NCI-H1694 (cell line): ENCODE results near the gene TTC23L.

Experiments used
- DNase-seq: peaks from one replicate; lab custom pipeline; 2025; lab: John Stamatoyannopoulos, UW

The TTC23L gene

DNA sequence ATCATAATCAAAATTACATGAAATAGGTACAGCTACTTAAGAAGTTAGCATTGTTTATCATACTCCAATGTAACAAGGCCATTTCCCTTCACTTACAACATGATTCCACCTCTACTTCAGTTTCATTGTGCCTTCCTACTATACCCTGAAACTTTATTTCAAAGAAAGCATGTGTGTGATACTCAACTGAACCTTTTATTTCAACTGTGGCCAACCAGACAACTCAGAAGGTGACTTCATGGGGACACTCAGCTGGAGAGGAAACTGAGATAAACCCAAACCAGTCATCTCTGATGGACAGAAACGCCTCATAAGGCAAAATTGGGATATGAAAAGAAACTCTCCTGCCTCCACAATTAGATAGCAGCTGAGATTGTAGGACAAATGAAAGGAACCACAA is 5.9 kb upstream of the TTC23L start:
- no peak for DNase-seq

DNA sequence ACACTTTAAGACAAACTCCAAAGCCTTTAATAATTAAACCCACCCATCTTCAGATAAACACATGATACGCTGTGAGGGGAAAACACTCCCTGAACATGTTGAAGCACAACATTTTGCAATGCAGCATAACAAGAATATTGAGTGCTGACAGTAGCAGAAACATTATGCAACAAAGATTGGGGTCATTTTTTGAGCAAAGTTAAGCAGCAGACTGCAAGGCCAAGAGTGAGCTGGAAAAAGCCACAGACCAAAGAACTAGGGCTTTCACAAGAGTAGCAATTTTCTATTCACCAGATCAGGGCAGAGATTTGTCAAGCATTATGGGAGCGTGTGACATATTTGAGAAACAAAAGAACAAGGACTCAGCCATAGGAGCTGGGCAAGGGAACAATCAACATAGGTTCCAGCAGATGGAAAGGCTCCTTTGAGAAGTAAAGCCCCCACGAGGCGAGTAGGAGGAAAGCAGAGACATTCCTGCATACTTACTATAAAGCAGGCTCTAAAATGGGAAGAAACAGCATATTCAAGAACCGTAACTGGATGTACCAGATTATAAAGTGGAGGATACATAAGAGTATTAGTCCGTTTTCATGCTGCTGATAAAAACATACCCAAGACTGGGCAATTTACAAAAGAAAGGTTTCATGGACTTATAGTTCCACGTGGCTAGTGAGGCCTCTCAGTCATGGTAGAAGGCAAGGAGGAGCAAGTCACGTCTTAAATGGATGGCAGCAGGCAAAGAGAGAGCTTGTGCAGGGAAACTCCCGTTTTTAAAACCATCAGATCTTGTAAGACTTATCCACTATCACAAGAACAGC is 4.8 kb upstream of the TTC23L start:
- DNase-seq, result no peak

DNA sequence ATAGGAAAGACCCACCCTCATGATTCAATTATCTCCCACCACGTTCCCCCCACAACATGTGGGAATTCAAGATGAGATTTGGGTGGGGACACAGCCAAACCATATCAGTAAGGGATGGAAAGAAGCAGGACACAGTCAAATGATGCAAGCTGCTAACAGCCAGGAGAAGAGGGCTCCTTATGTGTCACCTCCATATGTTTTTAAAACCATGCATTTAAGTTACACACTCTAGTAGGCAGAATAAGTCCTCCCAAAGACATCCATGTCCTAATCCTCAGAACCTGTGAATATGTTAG is 4.2 kb upstream of the TTC23L start:
- no peak for DNase-seq

DNA sequence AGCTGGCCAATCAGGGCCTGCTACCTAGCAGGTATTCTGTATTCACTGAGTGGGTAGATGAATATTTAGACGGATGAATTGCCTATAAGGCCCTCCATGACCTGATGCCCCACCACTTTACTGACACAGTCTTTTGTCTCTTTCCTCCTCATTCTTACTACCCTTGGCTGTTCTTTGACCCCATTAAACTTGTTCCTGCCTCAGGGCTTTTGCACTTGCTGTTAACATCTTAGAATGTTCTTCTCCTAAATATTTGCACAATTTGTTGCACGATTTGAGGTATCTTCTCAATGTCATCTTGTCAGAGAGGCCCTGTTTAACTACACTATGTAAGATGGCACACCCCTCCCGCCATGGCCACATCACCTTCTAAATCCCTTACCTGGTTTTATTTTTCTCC is 3.3 kb upstream of the TTC23L start:
- DNase-seq, result no peak

DNA sequence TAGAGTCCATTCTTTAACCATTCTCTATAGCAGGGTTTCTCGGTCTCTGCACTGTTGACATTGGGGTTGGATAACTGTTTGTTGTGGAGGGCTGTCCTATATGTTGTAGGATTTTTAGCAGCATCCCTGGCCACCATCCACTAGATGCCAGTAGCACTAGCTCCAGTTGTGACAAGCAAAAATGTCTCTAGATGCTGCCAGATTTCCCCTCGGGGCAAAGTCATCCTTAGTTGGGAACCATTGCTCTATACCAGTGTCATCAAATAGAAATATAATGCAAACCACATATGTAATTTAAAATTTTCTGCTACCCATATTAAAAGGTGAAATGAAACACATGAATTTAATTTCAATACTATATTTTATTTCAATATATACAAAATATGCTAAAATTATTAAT is 2.9 kb downstream of the TTC23L start:
- no peak for DNase-seq

DNA sequence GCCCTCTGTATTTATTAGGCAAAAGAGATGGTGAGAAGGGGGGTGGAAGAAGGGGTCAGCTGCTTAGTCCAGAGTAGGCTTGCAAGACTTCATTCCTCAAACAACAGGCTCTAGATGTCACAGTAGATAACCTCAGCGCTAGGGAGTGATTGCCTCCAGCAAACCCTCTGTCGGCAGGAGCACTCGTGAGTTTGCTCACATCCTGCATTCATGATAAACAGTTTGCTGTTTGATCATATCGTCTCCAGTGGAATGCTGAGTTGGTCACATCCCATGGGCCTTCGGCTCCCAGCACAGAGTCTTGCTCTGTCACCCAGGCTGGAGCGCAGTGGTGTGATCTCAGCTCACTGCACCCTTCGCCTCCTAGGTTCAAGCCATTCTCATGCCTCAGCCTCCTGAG is 3.6 kb downstream of the TTC23L start:
- no peak for DNase-seq

DNA sequence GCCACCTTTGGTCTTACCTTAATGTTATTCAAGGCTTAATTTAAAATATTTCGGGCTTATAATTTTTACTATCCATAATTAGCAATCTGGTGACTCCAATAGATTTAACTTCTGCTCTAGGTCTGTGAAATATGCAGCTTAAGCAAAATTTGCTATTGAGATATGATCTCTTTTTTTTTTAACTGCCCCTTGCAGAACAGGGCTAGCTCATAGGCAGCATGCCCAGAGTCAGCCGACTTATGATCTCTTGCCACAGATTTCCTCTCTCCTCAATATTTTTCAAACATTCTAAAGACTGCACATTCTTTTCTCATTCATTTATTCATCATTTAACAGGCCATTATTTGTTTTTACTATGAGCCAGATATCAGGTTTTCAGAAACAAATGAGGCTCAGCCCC is 4.5 kb downstream of the TTC23L start:
- no peak for DNase-seq

DNA sequence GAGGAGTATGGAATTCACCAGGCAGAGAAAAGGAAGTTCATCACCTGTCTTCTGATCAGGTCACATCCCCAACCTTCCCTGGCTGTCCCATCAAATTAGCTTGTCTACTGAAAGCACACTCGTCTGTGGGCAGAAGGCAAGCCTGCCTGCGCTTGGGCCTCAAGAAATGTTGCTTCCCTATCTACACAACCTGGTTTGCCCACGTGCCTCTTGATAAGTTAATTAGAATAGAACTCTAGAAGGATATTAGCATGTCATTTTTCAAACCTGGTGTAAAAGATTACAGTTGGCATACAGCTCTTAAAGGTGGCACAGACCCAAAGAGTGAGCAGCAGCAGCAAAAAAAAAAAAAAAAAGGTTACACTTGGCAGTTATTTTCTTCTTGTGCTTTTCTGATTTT is 5.1 kb downstream of the TTC23L start:
- no peak for DNase-seq

DNA sequence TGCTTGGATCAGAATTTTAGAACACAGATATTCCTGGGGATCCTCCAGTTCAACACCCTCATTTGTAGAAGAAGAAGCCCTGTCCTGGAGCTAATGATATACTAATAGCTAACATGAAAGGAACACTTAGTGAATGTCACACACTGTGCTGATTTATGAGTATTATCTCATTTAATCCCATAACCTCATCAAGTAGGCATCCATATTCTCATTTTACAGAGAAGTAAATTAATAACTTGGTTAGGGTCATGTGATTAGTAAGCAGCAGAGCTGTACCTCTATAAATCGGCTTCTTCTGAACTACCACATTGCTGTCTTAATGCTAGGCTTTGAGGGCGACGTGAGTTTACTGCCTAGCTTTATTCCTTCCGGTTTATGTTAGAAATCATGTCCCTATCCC is 6.0 kb downstream of the TTC23L start:
- DNase-seq, result no peak

DNA sequence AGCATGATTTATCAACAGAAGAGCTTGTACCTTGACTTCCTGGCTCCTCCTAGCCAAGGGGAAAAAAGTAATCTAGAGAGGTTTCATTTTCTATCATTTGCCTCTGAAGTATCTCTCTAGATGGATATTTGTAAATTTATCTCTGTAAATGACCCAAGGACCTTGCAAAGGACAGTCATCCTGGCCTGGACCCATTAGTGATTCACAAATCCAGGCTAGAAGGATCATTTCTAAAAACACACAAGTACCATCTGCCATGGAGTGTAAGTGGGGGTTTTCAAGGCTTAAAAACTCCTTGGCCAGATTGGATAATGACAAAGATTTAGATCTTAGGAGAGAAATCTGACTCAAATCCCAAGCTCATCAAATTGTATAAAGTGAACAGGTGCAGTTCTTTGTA is 8.1 kb downstream of the TTC23L start:
- DNase-seq, result no peak

DNA sequence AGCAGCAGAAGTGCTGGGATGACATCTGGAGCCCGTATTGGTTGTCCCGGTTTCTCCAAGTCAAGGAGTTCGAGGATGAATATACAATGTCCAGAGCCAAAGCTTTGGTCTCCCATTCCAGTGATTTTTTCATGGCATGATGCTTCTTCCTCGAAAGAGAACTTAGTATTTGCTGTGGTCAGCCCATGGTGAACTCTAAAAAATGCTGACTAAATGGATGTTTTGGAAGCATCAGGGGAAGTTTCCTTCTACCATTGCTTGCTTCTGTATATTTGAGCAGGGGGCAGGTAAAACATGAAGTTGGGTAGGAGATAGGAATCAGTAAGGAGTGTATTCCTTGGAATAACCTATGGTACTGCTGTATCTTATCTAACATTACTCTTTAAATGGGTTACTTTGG is 8.6 kb downstream of the TTC23L start:
- DNase-seq, result no peak

DNA sequence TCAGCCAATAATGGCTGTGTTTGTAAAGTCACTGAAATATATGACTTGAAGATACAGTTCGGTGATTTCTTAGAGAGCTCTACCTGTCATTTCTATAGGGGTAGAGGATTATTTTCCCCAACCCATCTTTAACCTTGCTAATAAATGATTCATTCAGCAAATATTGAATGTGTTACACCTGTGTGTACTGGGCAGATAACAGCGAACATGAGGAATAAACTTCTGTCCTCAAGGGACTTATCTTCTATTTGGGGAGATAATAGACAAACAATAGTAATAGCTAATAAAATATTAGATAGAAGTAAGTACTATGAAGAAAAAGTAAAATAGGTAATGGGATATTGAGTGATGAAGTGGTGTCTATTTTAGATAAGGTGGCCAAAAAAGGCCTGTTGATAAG is 9.3 kb downstream of the TTC23L start:
- DNase-seq, result no peak

DNA sequence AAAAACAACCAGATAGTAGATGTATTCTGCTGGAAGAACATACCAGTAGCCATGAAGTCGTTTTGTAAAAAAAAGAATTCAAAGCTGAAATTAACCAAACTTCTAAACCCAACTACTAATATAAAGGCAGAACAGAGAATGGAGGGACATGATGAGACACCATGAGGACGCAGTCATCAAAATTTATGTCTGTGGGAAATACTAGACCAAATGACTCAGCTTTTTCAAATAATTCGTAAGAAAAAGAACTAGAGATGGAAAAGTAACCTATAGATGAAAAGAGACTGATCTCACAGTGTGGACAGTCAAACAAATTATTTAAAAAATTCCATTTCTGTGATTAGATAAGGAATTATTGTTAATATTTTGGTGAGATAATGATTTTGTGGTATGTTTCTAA is 10.3 kb downstream of the TTC23L start:
- DNase-seq, result no peak

DNA sequence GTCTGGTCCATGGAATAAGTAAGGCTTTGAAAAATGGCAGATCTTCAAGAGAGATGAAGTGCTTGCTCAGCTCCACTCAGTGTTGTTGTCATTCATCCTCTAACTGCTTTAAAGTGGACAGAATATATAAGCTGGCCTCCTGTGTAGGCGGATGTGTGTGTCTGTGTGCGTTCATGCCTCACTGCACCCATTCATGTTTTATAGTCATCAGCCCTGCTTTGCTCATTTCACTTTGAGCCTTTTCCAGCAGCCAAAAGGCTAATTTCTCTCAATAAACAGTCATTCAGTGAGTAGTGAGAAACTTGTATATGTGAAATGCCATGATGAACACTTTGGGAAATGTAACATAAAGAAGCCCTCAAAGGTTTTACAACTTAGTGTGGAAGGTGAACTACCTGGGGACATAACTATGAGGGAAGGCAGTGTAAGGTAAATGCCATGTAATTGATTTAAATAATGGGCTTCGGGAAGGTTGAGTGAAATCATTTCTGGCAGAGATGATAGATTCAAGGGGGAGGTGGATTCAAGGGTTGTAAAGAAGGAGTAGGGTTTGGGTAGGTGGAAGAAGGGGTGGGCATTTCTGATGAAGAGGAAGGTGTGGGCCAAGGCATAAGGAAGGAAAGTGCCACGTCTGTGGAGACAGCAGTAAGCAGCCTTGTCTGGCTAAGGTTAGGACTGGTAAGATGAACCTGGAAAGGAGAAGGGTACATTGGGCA is 15.7 kb downstream of the TTC23L start:
- DNase-seq, result no peak

DNA sequence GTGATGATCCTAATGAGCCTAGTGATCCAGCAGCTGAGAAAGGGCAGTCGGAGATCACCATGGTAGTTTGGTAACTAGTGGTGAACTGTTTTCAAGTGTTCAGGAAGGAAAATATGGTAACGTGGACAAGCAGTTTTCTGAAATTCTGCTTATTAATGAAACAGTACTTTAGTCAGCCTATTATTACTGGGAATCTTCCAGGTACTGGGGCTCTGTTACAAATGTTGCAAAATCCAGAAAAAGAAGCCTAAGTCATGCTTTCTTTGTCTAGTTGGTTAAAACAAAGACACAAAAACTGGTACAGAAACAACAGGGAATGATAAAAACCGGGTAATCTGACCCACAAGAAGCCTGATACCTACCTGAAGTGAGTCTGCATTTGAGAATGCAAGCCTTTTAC is 18.2 kb downstream of the TTC23L start:
- no peak for DNase-seq

DNA sequence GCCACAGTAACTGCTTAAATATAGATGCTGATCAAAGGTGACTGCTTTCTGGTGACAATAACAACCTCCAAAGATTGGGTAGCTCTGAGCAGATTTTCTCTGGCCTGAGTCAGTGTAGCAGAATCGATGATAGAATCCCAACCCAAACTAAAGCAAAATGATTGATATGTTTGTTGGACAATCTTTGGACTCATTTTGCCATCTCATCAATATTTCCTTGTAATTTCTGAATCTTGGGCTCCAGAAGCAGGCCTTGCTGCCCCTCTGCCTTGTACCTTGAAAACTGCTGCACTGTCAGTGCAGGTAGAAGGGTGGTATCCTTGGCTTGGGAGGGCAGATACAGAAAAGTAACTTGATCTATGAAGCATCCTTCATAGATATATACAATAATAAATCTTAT is 18.9 kb downstream of the TTC23L start:
- DNase-seq, result no peak

DNA sequence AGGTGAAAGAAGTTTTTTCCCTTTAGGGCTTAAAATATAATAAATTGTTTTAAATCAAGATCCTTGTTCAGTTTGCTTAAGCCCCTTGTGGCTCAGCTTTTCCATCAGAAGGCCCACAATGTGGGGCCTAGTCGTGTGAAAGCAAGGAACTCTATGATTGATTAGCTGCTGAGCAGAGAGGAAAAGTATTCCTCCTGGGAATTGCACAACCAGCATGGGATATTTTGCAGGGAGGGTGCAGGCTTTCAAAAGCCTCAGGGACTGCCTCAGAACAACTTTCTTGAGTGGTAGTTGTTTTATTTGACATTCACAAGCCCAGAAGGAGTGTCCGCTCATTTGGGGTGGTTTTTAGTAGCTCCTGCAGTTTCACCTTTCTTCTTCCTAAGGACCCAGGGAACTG is 19.8 kb downstream of the TTC23L start:
- no peak for DNase-seq

DNA sequence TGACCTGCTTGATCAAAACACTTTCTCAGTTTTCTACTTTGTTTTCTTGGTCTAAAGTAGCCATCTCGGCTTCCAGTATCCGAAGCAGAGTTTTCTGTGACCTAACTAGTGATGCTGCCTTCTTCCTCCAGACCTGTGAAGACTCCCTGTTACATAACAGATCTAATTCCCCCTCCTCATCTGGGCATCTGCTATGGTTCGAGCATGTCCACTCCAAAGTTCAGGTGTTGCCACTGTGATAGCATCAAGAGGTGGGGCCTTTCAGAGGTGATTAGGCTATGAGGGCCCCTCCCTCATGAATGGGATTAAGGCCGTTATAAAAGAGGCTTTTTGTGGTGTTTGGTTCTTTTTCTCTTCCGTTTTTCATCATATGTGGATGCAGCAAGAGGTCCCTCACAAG is 20.3 kb downstream of the TTC23L start:
- no peak for DNase-seq

DNA sequence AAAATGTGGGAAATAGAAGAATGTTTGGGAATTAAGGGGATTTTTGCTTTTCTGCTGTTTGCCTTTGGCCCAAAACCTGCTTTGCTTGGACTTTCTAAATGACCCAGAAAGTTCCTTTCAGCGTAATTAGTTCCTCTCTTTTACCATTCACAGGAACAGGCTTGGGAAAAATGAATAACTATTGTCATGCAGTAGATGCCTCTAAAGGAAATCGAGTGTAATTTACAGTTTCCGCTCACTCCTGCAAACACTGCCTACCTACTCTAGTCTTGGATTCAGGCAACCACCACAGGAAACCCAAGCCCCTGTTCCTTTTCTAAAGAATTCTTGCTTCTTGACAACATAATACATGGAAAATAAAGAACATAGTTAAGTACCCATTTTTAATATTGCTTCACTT is 25.0 kb downstream of the TTC23L start:
- DNase-seq, result no peak

DNA sequence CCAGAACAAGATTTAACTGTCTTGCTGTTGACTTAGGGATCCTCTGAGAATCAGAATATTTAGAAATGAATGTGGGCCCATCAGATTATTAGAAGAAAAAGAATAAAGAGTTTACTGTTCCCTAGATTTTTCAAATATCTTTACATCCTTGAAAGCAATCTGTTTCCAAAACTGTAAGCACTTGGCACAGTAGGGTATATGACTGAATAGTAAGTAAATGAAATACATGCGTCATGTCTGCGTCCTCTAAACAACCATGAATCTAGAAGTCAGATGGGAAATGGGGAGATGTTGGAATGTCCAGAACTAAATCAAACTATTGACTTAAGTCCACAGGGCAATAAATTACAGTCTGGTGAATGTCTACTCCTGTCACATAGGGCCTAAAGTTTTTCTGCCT is 26.1 kb downstream of the TTC23L start:
- no peak for DNase-seq

DNA sequence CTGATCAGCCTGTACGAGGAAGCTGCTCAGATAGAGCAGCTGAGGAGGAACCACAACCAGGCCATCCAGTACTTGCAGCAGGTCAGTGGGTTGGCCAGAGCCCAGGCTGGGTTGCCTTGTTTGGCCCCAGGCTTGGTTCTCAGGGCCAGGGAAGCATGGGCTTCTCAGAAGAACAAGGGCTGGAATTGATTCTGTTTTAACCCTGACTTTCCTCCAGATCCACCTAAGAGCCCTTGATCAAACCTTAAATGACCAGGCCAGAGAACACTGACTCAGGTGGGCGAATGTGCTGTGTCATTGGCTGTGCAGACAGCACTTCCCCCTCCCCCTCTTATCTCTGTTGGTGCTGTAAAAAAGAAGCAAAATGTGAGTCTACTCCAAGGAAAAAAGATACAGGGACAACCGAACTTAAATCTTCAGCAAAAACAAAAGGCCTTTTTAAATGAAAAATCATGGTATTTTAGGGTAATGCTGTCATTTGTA is 28.1 kb downstream of the TTC23L start:
- no peak for DNase-seq

DNA sequence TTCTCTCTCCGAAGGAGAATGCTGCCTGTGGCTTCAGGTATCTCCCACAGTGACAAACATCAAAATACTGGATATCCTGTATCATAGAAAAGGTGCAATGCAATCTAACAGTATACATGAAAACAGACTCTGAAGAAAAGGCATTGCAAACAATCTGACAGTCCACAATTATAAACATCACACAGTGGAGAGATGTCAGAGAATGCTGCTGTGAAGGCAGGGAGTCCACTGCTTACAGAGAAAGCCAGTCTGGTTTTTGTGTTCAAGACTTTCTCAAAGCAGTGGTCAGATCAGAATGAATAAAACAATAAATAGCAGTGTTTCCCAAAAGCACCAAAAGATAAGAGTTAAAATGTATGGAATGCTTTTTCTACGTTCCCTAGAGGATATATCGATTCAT is 28.7 kb downstream of the TTC23L start:
- no peak for DNase-seq

DNA sequence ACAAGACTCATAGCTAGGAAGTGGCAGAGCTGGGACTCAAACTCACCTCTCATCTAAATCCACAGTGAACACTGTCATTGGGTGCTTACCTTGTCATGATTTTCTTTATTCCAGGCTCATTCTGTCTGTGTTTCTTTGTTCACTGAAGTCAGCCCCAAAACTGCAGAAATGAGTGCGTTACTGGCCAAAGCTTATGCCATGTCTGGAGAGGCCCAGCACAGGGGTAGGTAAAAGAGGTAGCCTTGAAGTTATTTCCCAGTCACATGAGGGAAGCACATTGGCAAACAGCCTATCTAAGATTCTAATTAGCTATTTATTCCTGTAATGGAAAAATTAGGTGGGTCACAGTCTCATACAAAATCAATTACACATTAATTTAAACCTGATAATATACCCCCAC is 29.8 kb downstream of the TTC23L start:
- DNase-seq, result no peak

DNA sequence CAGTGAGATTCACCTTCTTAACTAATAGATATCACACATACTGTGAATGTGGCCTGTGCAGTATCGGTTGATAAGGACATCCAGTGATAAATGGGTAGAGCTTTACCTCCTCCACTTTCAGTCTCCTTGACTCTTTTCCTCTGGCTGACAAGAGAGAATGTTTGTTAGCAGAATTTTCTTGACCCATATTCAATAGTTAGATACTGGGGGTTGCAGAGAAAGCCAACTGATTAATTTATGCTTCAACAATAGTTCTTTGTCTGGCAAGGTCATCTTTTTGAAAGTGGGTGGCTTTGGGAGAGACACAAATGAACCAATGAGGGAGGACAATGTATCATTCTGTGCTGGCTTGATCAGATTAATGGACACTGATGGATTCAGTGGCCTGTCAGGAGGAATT is 30.3 kb downstream of the TTC23L start:
- no peak for DNase-seq
